GM18951 (cell line): Measurements from ENCODE around the gene IGSF22.

Experiments
- POLR2A ChIP-seq: IDR thresholded peaks from 4 replicates; pipeline ENCODE4 v1.6.1; 2011; ENCODE audit warnings: mild to moderate bottlenecking; ENCODE audit not compliant: insufficient read length, insufficient read depth; ENCODE audit errors: extremely low read depth
- in situ Hi-C: fragments of 300-500 bp; cut with MboI; formaldehyde crosslinking; loops from one replicate; pipeline ENCODE4 v1.12.0; 2022; ENCODE audit warnings: low sequenced_read_pairs, mixed read lengths, inconsistent platforms; ENCODE audit not compliant: unreplicated experiment

IGSF22 gene

GRCh38 chr11:18726040-18726439 is at the start of gene IGSF22:
TSS of gene IGSF22 (minus strand) at chr11:18726188. CDS start at chr11:18724236, 1,952 bp downstream.
- no peak for TF ChIP-seq POLR2A
- in situ Hi-C loops = loop anchor here (25.0 kb wide), 1 partner anchor 189 kb away; the partner anchor contains the start of gene TSG101

GRCh38 chr11:18774801-18775200 is 48.8 kb upstream of the IGSF22 start:
- in situ Hi-C loops = no loop called here
- TF ChIP-seq POLR2A = no peak

GRCh38 chr11:18773681-18774080 is 47.7 kb upstream of the IGSF22 start:
- in situ Hi-C loops = no loop called here
- no peak for TF ChIP-seq POLR2A

GRCh38 chr11:18773104-18773503 is 47.1 kb upstream of the IGSF22 start:
- in situ Hi-C loops = no loop called here
- no peak for TF ChIP-seq POLR2A

- no peak for TF ChIP-seq POLR2A
- in situ Hi-C loops = no loop called here
Measured at GRCh38 chr11:18772211-18772610, 46.2 kb upstream of the IGSF22 start.

- no peak for TF ChIP-seq POLR2A
- in situ Hi-C loops = no loop called here
Measured at GRCh38 chr11:18771266-18772035, 45.5 kb upstream of the IGSF22 start.

GRCh38 chr11:18770479-18771125 is 44.6 kb upstream of the IGSF22 start:
- in situ Hi-C loops = no loop called here
- TF ChIP-seq POLR2A = no peak

- TF ChIP-seq POLR2A = no peak
- in situ Hi-C loops = no loop called here
Measured at GRCh38 chr11:18769802-18770456, 43.9 kb upstream of the IGSF22 start.

- in situ Hi-C loops = no loop called here
- TF ChIP-seq POLR2A = no peak
Measured at GRCh38 chr11:18768978-18769377, 43.0 kb upstream of the IGSF22 start.

- in situ Hi-C loops = no loop called here
- no peak for TF ChIP-seq POLR2A
Measured at GRCh38 chr11:18768472-18768901, 42.5 kb upstream of the IGSF22 start.

GRCh38 chr11:18766015-18766414 is 40.0 kb upstream of the IGSF22 start:
- TF ChIP-seq POLR2A = no peak
- in situ Hi-C loops = no loop called here

GRCh38 chr11:18765554-18765953 is 39.6 kb upstream of the IGSF22 start:
- in situ Hi-C loops = no loop called here
- TF ChIP-seq POLR2A = no peak

- no peak for TF ChIP-seq POLR2A
- in situ Hi-C loops = no loop called here
Measured at GRCh38 chr11:18761741-18762140, 35.8 kb upstream of the IGSF22 start.
